GM10266 (cell line): Measurements from ENCODE around the gene RBBP7.

Experiments
- DNase-seq: peaks from one replicate; pipeline ENCODE4 v3.0.0; 2012; ENCODE audit errors: extremely low spot score
- TF ChIP-seq, protein P1 (sequence below): IDR thresholded peaks from 2 replicates; pipeline ENCODE4 v1.5.1; 2012; ENCODE audit warnings: mild to moderate bottlenecking, low read depth; ENCODE audit not compliant: control insufficient read depth, insufficient read depth; ENCODE audit errors: missing control alignments

RBBP7 gene

DNA sequence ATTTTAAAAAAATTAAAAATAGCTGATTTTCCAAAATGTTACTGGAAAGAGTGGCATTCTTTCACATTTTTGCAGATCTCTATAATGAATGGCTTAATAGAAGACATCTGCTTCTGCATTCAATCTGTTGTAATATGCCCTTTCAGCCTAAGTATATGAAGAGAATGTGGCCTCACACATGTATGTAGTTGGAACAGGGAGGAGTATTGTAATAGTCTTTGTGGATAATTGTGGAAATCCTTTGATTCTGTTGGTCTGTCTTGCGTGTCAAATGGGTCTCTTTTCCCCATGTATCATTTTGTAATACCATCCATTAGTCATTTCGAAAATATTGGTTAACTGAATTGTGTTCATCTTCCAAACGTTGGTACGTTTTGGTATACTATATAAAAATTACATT lies 72.3 kb downstream of the RBBP7 start:
- DNase-seq: no peak
- TF ChIP-seq, protein P1, sequence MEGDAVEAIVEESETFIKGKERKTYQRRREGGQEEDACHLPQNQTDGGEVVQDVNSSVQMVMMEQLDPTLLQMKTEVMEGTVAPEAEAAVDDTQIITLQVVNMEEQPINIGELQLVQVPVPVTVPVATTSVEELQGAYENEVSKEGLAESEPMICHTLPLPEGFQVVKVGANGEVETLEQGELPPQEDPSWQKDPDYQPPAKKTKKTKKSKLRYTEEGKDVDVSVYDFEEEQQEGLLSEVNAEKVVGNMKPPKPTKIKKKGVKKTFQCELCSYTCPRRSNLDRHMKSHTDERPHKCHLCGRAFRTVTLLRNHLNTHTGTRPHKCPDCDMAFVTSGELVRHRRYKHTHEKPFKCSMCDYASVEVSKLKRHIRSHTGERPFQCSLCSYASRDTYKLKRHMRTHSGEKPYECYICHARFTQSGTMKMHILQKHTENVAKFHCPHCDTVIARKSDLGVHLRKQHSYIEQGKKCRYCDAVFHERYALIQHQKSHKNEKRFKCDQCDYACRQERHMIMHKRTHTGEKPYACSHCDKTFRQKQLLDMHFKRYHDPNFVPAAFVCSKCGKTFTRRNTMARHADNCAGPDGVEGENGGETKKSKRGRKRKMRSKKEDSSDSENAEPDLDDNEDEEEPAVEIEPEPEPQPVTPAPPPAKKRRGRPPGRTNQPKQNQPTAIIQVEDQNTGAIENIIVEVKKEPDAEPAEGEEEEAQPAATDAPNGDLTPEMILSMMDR: no peak

DNA sequence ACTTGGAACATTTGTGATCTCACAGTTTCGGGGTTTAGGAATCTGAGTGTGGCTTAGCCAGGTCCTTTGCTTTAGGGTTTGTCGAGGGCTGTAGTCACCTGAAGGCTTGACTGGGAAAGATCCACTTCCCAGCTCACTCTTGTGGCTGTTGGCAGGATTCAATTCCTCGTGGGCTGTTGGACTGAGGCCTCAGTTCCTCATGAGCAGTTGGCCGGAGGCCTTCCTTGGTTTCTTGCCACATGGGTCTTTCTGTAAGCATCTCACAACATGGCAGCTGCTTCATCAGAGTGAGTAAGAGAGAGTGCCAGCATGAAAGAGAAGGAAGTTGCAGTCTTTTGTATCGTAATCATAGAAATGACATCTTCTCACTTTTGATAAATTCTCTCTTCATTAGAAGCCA lies 72.8 kb downstream of the RBBP7 start:
- TF ChIP-seq, protein P1: no peak
- DNase-seq: no peak

DNA sequence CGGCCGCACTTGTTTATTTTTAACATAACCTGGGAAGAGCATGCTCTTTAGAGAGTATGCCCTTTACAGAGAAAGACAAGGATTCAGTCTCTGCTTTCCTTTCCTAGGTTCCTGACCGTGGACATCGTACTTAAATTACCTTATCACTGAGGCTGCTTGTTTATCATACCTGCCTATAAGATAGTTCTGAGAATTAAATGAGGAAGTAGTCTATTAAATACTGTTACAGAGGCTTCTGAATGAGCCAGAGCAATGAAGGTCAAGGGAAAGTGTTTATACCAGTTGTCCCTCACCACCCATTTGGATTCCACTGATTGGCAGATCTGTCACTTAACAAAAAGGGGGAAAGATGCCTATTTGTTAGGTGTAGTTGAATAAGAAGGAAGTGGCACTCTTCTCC lies 73.9 kb downstream of the RBBP7 start:
- TF ChIP-seq, protein P1: no peak
- no peak for DNase-seq
